NCI-H146 treated with DMSO at 0.1 percent for 48 hours (cell line): ENCODE data around the gene DHX8.
"Not testable (repeated sequence)": the region's sequence is repeated elsewhere in the genome, so short reads cannot be mapped to it uniquely, and the experiment has no call there.

Experiments used
- DNase-seq: peaks from one replicate; lab custom pipeline; 2025; ENCODE audit not compliant: unreplicated experiment; lab: John Stamatoyannopoulos, UW

DHX8 gene

GRCh38 chr17:43483674-43484551 is at the start of gene DHX8:
DHX8 (plus strand) TSS chr17:43483975; CDS start chr17:43484038, 63 bp downstream.
- DNase-seq: peak; percentile 99

- no peak for DNase-seq
These were observed 48.9 kb upstream of the DHX8 start for GRCh38 chr17:43434902-43435319.

GRCh38 chr17:43437756-43438155 is 46.0 kb upstream of the DHX8 start:
- DNase-seq: no peak

GRCh38 chr17:43438626-43439025 is 45.1 kb upstream of the DHX8 start:
- DNase-seq: no peak

- no peak for DNase-seq
These were observed 44.7 kb upstream of the DHX8 start for GRCh38 chr17:43439041-43439440.

- DNase-seq: no peak
These were observed 41.1 kb upstream of the DHX8 start for GRCh38 chr17:43442711-43443110.

- DNase-seq: no peak
These were observed 40.4 kb upstream of the DHX8 start for GRCh38 chr17:43443381-43443780.

- DNase-seq: no peak
These were observed 39.4 kb upstream of the DHX8 start for GRCh38 chr17:43444223-43445008.

- DNase-seq: no peak
These were observed 38.7 kb upstream of the DHX8 start for GRCh38 chr17:43445009-43445589.

GRCh38 chr17:43446773-43447172 is 37.0 kb upstream of the DHX8 start:
- DNase-seq: no peak

GRCh38 chr17:43448720-43449469 is 34.9 kb upstream of the DHX8 start:
- DNase-seq: no peak

- DNase-seq: no peak
These were observed 34.1 kb upstream of the DHX8 start for GRCh38 chr17:43449470-43450248.

GRCh38 chr17:43450791-43451190 is 33.0 kb upstream of the DHX8 start:
- not testable (repeated sequence) for DNase-seq

- not testable (repeated sequence) for DNase-seq
These were observed 32.0 kb upstream of the DHX8 start for GRCh38 chr17:43451741-43452140.

GRCh38 chr17:43453331-43453812 is 30.4 kb upstream of the DHX8 start:
- no peak for DNase-seq

GRCh38 chr17:43454868-43455267 is 28.9 kb upstream of the DHX8 start:
- no peak for DNase-seq

GRCh38 chr17:43456029-43456428 is 27.7 kb upstream of the DHX8 start:
- DNase-seq: no peak

GRCh38 chr17:43456661-43457361 is 27.0 kb upstream of the DHX8 start:
- no peak for DNase-seq

- no peak for DNase-seq
These were observed 26.4 kb upstream of the DHX8 start for GRCh38 chr17:43457362-43457692.

- not testable (repeated sequence) for DNase-seq
These were observed 23.9 kb upstream of the DHX8 start for GRCh38 chr17:43459878-43460277.
